ENCODE measurements around the gene NUPR1.
A peak's percentile ranks its signal among the peaks of the same experiment; 100 is the strongest.
"Not testable (repeated sequence)": the region's sequence is repeated elsewhere in the genome, so short reads cannot be mapped to it uniquely, and the experiment has no call there.

The NUPR1 gene

GRCh38 chr16:28494121-28494851 is 44.5 kb downstream of the NUPR1 start, which contains the start of gene APOBR:
Gene APOBR (plus strand): TSS chr16:28494643. CDS start chr16:28494682, 39 bp downstream.
- H3K4me1 Mint-ChIP-seq (ENCODE audit: low read depth): peaks cover 73% of the 10 kb centered on the region
- H3K9me3 Mint-ChIP-seq: no peaks in the 10 kb centered on the region
- H3K36me3 Mint-ChIP-seq (ENCODE audit: low read depth): peaks cover 70% of the 10 kb centered on the region
- H3K4me3 Mint-ChIP-seq: peak within 1 kb of the TSS; percentile 88
- intact Hi-C loops (cut with micrococcal nuclease): loop anchor here (1.0 to 5.0 kb wide), 3 partner anchors 12 to 217 kb away; partner anchors contain the start of genes IL27 and SGF29
- no peaks in the 10 kb centered on the region for H3K27me3 Mint-ChIP-seq
- peak within 1 kb of the TSS; percentile 96 for H3K27ac Mint-ChIP-seq

GRCh38 chr16:28492511-28492910 is 46.3 kb downstream of the NUPR1 start:
- intact Hi-C loops (cut with micrococcal nuclease): loop anchor here (5.0 kb wide), 2 partner anchors 60 to 215 kb away; partner anchors contain the start of gene SGF29
- Mint-ChIP-seq H3K4me1 (ENCODE audit: low read depth) (peaks cover 65% of the 10 kb centered on the region), H3K27me3 (no peaks in the 10 kb centered on the region), H3K4me3 (peak overlapping the region; percentile 86), H3K9me3 (no peaks in the 10 kb centered on the region), H3K27ac (peak overlapping the region; percentile 96), H3K36me3 (ENCODE audit: low read depth) (peaks cover 70% of the 10 kb centered on the region)

- intact Hi-C loops (cut with micrococcal nuclease): loop anchor here (5.0 kb wide), 2 partner anchors 60 to 215 kb away; partner anchors contain the start of gene SGF29
- peak within 1 kb of the TSS; percentile 88 for H3K4me3 Mint-ChIP-seq
- peaks cover 65% of the 10 kb centered on the region for H3K4me1 Mint-ChIP-seq (ENCODE audit: low read depth)
- H3K9me3 Mint-ChIP-seq: no peaks in the 10 kb centered on the region
- H3K27ac Mint-ChIP-seq: peak within 1 kb of the TSS; percentile 96
- no peaks in the 10 kb centered on the region for H3K27me3 Mint-ChIP-seq
- H3K36me3 Mint-ChIP-seq (ENCODE audit: low read depth): peaks cover 70% of the 10 kb centered on the region
Measured at GRCh38 chr16:28491970-28492474, 46.8 kb downstream of the NUPR1 start, which contains the start of gene CLN3. Gene CLN3 (minus strand): TSS chr16:28492074. CDS start chr16:28491759, 315 bp downstream.

- intact Hi-C loops (cut with micrococcal nuclease): loop anchor here (5.0 kb wide), 2 partner anchors 61 to 214 kb away; partner anchors contain the start of gene SGF29
- peak overlapping the region; percentile 96 for H3K27ac Mint-ChIP-seq
- no peaks in the 10 kb centered on the region for H3K27me3 Mint-ChIP-seq
- no peaks in the 10 kb centered on the region for H3K9me3 Mint-ChIP-seq
- peak overlapping the region; percentile 86 for H3K4me3 Mint-ChIP-seq
- peaks cover 70% of the 10 kb centered on the region for H3K36me3 Mint-ChIP-seq (ENCODE audit: low read depth)
- peaks cover 59% of the 10 kb centered on the region for H3K4me1 Mint-ChIP-seq (ENCODE audit: low read depth)
Measured at GRCh38 chr16:28491230-28491969, 47.4 kb downstream of the NUPR1 start.

- Mint-ChIP-seq H3K4me1 (ENCODE audit: low read depth) (peaks cover 21% of the 10 kb centered on the region), H3K9me3 (no peaks in the 10 kb centered on the region), H3K36me3 (ENCODE audit: low read depth) (peaks cover 89% of the 10 kb centered on the region), H3K4me3 (no peak overlapping the region), H3K27me3 (no peaks in the 10 kb centered on the region), H3K27ac (no peak overlapping the region)
- intact Hi-C loops (cut with micrococcal nuclease): no loop called here
Measured at GRCh38 chr16:28486266-28486665, 52.5 kb downstream of the NUPR1 start.

GRCh38 chr16:28483361-28483760 is 55.4 kb downstream of the NUPR1 start:
- H3K27ac Mint-ChIP-seq; H3K9me3 Mint-ChIP-seq; H3K27me3 Mint-ChIP-seq; H3K4me1 Mint-ChIP-seq (ENCODE audit: low read depth); H3K4me3 Mint-ChIP-seq; intact Hi-C loops (cut with micrococcal nuclease): not testable (repeated sequence)
- peaks cover 95% of the 10 kb centered on the region for H3K36me3 Mint-ChIP-seq (ENCODE audit: low read depth)

Measured in dendritic cell treated with granulocyte-macrophage colony-stimulating factor and Interleukin-4, amounts not matched to agents 40 ng/mL and 50 ng/mL, for 4 days (primary cell).